Measurements from ENCODE around the gene HTR3B. TPM values are rescaled to one million over a fixed set of nuclear protein-coding genes. Genes with fewer than 3 reads are reported as not detected.

HTR3B gene
- total RNA-seq, 1 experiment from 2014 or later: not detected

DNA sequence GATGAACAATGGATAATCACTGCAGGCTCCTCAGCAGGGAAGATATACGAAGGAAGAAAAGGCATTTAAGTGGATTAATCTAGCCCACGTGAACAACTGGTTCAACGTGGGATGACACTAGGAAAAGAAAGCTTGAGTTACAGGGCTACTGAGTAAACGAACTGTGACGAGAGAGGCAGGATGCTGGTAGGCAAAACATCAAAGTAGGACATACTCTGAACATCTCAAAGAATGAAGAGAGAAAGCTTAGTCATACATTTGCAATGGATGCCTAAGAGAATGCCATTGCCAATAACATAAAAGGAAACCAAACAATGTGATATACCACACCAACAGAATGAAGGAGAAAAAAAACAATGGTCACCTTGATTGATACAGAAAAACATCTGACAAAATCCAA lies 42.2 kb upstream of the HTR3B start:
- no peaks in the 10 kb centered on the region for H3K9me3 Mint-ChIP-seq
- no peaks in the 10 kb centered on the region for H3K27me3 ChIP-seq (ENCODE audit: insufficient read depth, low read length)
- H3K4ac ChIP-seq (ENCODE audit: low read depth, low read length): no peak overlapping the region
- H2BK15ac ChIP-seq (ENCODE audit: low read depth, low read length): no peak overlapping the region
- H3T11ph ChIP-seq (ENCODE audit: low read length): no peak overlapping the region
- peak overlapping the region; percentile 86 for H3K27ac ChIP-seq (ENCODE audit: insufficient read length, low read depth, low read length)
- peaks cover 53 to 58% of the 10 kb centered on the region in 2 experiments for H3K4me1 Mint-ChIP-seq
- WGBS (ENCODE audit: extremely low coverage, insufficient read length, low lambda C conversion rate): no CpG with 5 or more reads among the region's 5 CpGs
- no peak overlapping the region for H3K56ac ChIP-seq (ENCODE audit: insufficient read length, low read depth, low read length)
- H3K4me3 Mint-ChIP-seq: peak overlapping the region in 1 of 2 experiments; percentile 2; a peak in 2 of 5 replicates
- no peak overlapping the region for H2BK20ac ChIP-seq (ENCODE audit: low read depth, low read length, poor library complexity, severe bottlenecking)
- no peak overlapping the region for H2BK120ac ChIP-seq (ENCODE audit: low read depth, low read length, poor library complexity, severe bottlenecking)
- H3K4me2 ChIP-seq (ENCODE audit: insufficient read depth, insufficient read length, low read length): peak overlapping the region; percentile 54
- peaks cover 2% of the 10 kb centered on the region; the same call in 1 of the 2 replicates for H3K4me1 ChIP-seq (ENCODE audit: insufficient read depth, low read length)
- peaks cover 27% of the 10 kb centered on the region; the same call in 1 of the 2 replicates for H3K79me2 ChIP-seq (ENCODE audit: insufficient read depth, low read length)
- no peak overlapping the region for H3K14ac ChIP-seq (ENCODE audit: insufficient read depth, low read length)
- no peak overlapping the region for H2AK5ac ChIP-seq (ENCODE audit: insufficient read length, low read length)
- H4K8ac ChIP-seq (replicated peaks; ENCODE audit: insufficient read length, low read depth, low read length): no peak overlapping the region
- H3K23ac ChIP-seq (ENCODE audit: insufficient read length, low read depth, low read length): no peak overlapping the region
- no peaks in the 10 kb centered on the region for H3K23me2 ChIP-seq (ENCODE audit: insufficient read length, low read depth, low read length, poor library complexity, severe bottlenecking)
- peak overlapping the region; percentile 53 to 87 (median 82) for H3K27ac Mint-ChIP-seq
- H2BK5ac ChIP-seq (ENCODE audit: insufficient read length, low read length): no peak overlapping the region
- TF ChIP-seq, protein P1, sequence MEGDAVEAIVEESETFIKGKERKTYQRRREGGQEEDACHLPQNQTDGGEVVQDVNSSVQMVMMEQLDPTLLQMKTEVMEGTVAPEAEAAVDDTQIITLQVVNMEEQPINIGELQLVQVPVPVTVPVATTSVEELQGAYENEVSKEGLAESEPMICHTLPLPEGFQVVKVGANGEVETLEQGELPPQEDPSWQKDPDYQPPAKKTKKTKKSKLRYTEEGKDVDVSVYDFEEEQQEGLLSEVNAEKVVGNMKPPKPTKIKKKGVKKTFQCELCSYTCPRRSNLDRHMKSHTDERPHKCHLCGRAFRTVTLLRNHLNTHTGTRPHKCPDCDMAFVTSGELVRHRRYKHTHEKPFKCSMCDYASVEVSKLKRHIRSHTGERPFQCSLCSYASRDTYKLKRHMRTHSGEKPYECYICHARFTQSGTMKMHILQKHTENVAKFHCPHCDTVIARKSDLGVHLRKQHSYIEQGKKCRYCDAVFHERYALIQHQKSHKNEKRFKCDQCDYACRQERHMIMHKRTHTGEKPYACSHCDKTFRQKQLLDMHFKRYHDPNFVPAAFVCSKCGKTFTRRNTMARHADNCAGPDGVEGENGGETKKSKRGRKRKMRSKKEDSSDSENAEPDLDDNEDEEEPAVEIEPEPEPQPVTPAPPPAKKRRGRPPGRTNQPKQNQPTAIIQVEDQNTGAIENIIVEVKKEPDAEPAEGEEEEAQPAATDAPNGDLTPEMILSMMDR (conservative IDR thresholded peaks at IDR 0.05): no peak
- no peaks in the 10 kb centered on the region for H3K79me1 ChIP-seq (ENCODE audit: insufficient read depth, low read depth, low read length, poor library complexity, severe bottlenecking)
- H3K18ac ChIP-seq (ENCODE audit: insufficient read length, low read depth, low read length): no peak overlapping the region
- no peaks in the 10 kb centered on the region for H3K27me3 Mint-ChIP-seq (ENCODE audit: low read depth)
- H2BK12ac ChIP-seq (ENCODE audit: insufficient read length, low read depth, low read length): no peak overlapping the region
- no peak overlapping the region for H3K9ac ChIP-seq (ENCODE audit: extremely low read depth, insufficient read length, low read length)
- peaks cover 11 to 36% (median 25%) of the 10 kb centered on the region in 3 experiments; a peak in 6 of 7 replicates for H3K36me3 Mint-ChIP-seq (ENCODE audit: insufficient read depth in 1 of 3, low read depth in 3 of 3)
- no peak overlapping the region for H4K5ac ChIP-seq (ENCODE audit: insufficient read length, low read depth, low read length)
- H2AFZ ChIP-seq (ENCODE audit: low read length): no peak overlapping the region
- H4K20me1 ChIP-seq (ENCODE audit: control insufficient read depth, insufficient read depth, insufficient read length): no peaks in the 10 kb centered on the region
- no peak for DNase-seq
- H3K9me3 ChIP-seq (ENCODE audit: control insufficient read depth, low read depth, low read length): no peaks in the 10 kb centered on the region
- no peak overlapping the region for H4K91ac ChIP-seq (ENCODE audit: insufficient read length, low read depth, low read length)
